NOMO-1 treated with dmso at 0.1 percent for 144 hours (cell line): ENCODE measurements around the gene ERCC2.
A peak's percentile ranks its signal among the peaks of the same experiment; 100 is the strongest.
"Not testable (repeated sequence)": the region's sequence is repeated elsewhere in the genome, so short reads cannot be mapped to it uniquely, and the experiment has no call there.

Experiments
- DNase-seq: peaks from one replicate; lab custom pipeline; 2025; ENCODE audit not compliant: unreplicated experiment; lab: John Stamatoyannopoulos, UW

ERCC2 gene

GRCh38 chr19:45370410-45371204 is at the start of gene ERCC2:
ERCC2 (minus strand) TSS chr19:45370573; CDS start chr19:45370540, 33 bp downstream.
- peak; percentile 91 for DNase-seq

GRCh38 chr19:45419895-45420294 is 49.5 kb upstream of the ERCC2 start:
- no peak for DNase-seq

- peak; percentile 86 for DNase-seq
These were observed 49.0 kb upstream of the ERCC2 start for GRCh38 chr19:45419396-45419795.

- no peak for DNase-seq
These were observed 48.4 kb upstream of the ERCC2 start for GRCh38 chr19:45418802-45419201.

- DNase-seq: no peak
These were observed 46.8 kb upstream of the ERCC2 start for GRCh38 chr19:45417151-45417550.

GRCh38 chr19:45414468-45414867 is 44.1 kb upstream of the ERCC2 start:
- no peak for DNase-seq

GRCh38 chr19:45413497-45413896 is 43.1 kb upstream of the ERCC2 start:
- no peak for DNase-seq

- not testable (repeated sequence) for DNase-seq
These were observed 40.0 kb upstream of the ERCC2 start for GRCh38 chr19:45410330-45410729.

GRCh38 chr19:45409557-45409920 is 39.2 kb upstream of the ERCC2 start:
- peak; percentile 46 for DNase-seq

GRCh38 chr19:45408830-45409556 is 38.6 kb upstream of the ERCC2 start:
- DNase-seq: no peak

GRCh38 chr19:45408121-45408520 is 37.7 kb upstream of the ERCC2 start:
- no peak for DNase-seq

- not testable (repeated sequence) for DNase-seq
These were observed 37.2 kb upstream of the ERCC2 start for GRCh38 chr19:45407585-45407984.

GRCh38 chr19:45407091-45407375 is 36.7 kb upstream of the ERCC2 start:
- DNase-seq: no peak

- DNase-seq: peak; percentile 78
These were observed 36.1 kb upstream of the ERCC2 start, which contains the start of gene POLR1G for GRCh38 chr19:45406226-45407090. POLR1G (plus strand) TSS chr19:45406644; CDS start chr19:45406697, 53 bp downstream.

GRCh38 chr19:45405435-45406225 is 35.3 kb upstream of the ERCC2 start:
- peak; percentile 77 for DNase-seq

GRCh38 chr19:45404557-45405434 is 34.4 kb upstream of the ERCC2 start, which contains the start of gene PPP1R13L:
PPP1R13L (minus strand) TSS chr19:45405069; CDS start chr19:45398318, 6,751 bp downstream.
- DNase-seq: peak; percentile 16

- DNase-seq: peak; percentile 52
These were observed 33.6 kb upstream of the ERCC2 start for GRCh38 chr19:45403781-45404556.

GRCh38 chr19:45403272-45403671 is 32.9 kb upstream of the ERCC2 start:
- no peak for DNase-seq
